ENCODE data around the gene SAMD5.

GRCh38 chr6:147582991-147583390 is 74.5 kb downstream of the SAMD5 start:
- TF ChIP-seq, protein P1, sequence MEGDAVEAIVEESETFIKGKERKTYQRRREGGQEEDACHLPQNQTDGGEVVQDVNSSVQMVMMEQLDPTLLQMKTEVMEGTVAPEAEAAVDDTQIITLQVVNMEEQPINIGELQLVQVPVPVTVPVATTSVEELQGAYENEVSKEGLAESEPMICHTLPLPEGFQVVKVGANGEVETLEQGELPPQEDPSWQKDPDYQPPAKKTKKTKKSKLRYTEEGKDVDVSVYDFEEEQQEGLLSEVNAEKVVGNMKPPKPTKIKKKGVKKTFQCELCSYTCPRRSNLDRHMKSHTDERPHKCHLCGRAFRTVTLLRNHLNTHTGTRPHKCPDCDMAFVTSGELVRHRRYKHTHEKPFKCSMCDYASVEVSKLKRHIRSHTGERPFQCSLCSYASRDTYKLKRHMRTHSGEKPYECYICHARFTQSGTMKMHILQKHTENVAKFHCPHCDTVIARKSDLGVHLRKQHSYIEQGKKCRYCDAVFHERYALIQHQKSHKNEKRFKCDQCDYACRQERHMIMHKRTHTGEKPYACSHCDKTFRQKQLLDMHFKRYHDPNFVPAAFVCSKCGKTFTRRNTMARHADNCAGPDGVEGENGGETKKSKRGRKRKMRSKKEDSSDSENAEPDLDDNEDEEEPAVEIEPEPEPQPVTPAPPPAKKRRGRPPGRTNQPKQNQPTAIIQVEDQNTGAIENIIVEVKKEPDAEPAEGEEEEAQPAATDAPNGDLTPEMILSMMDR (IDR thresholded peaks at IDR 0.05; ENCODE audit: poor library complexity) = no peak
- TF ChIP-seq EZH2 (IDR thresholded peaks at IDR 0.05; ENCODE audit: borderline replicate concordance) = no peak

All from hepatocyte (in vitro differentiated cells).